CD4-positive, alpha-beta T cell treated with Interferon alpha-2 for 1 hour (primary cell): Measurements from ENCODE around the gene ARMC3.
"Not testable (repeated sequence)": the region's sequence is repeated elsewhere in the genome, so short reads cannot be mapped to it uniquely, and the experiment has no call there.

Experiments
- DNase-seq, 2 donors: peaks; one replicate each; pipeline ENCODE4 v3.0.0-alpha.2; 2020 to 2022

ARMC3 gene

GRCh38 chr10:22927166-22927565 is 687 bp upstream of the ARMC3 start:
- DNase-seq = no peak

GRCh38 chr10:22929053-22929452 is 1.2 kb downstream of the ARMC3 start:
- not testable (repeated sequence) for DNase-seq

GRCh38 chr10:22931948-22932347 is 4.1 kb downstream of the ARMC3 start:
- no peak for DNase-seq

- DNase-seq = no peak
These were observed 4.9 kb downstream of the ARMC3 start for GRCh38 chr10:22932626-22933370.

- no peak for DNase-seq
These were observed 6.9 kb downstream of the ARMC3 start for GRCh38 chr10:22934726-22935125.

GRCh38 chr10:22942437-22942836 is 14.6 kb downstream of the ARMC3 start:
- no peak for DNase-seq

GRCh38 chr10:22945934-22946673 is 18.3 kb downstream of the ARMC3 start:
- no peak for DNase-seq

- no peak for DNase-seq
These were observed 27.1 kb downstream of the ARMC3 start for GRCh38 chr10:22954970-22955369.

- no peak for DNase-seq
These were observed 30.5 kb downstream of the ARMC3 start for GRCh38 chr10:22958338-22958737.

GRCh38 chr10:22959292-22959691 is 31.4 kb downstream of the ARMC3 start:
- DNase-seq = no peak

- no peak for DNase-seq
These were observed 32.1 kb downstream of the ARMC3 start for GRCh38 chr10:22959950-22960349.

GRCh38 chr10:22962817-22963216 is 35.0 kb downstream of the ARMC3 start:
- no peak for DNase-seq

- DNase-seq = no peak
These were observed 41.9 kb downstream of the ARMC3 start for GRCh38 chr10:22969704-22970103.

GRCh38 chr10:22976534-22976933 is 48.7 kb downstream of the ARMC3 start:
- DNase-seq = no peak

- DNase-seq = no peak
These were observed 49.9 kb downstream of the ARMC3 start for GRCh38 chr10:22977751-22978150.

GRCh38 chr10:22978287-22978686 is 50.4 kb downstream of the ARMC3 start:
- no peak for DNase-seq

- DNase-seq = no peak
These were observed 51.1 kb downstream of the ARMC3 start for GRCh38 chr10:22978918-22979317.

GRCh38 chr10:22980822-22981221 is 53.0 kb downstream of the ARMC3 start:
- DNase-seq = no peak

GRCh38 chr10:22984066-22984465 is 56.2 kb downstream of the ARMC3 start:
- DNase-seq = no peak

- DNase-seq = peak in 1 of 2 donors; percentile 47
These were observed 59.1 kb downstream of the ARMC3 start for GRCh38 chr10:22986771-22987542.

- DNase-seq = peak; percentile 62 to 84
These were observed 60.9 kb downstream of the ARMC3 start for GRCh38 chr10:22988581-22989360.

GRCh38 chr10:22990443-22990842 is 62.6 kb downstream of the ARMC3 start:
- no peak for DNase-seq

GRCh38 chr10:22992075-22992474 is 64.2 kb downstream of the ARMC3 start:
- peak in 1 of 2 donors; percentile 37 for DNase-seq
